ENCODE measurements around the gene BMI1. TPM values are rescaled to one million over a fixed set of nuclear protein-coding genes. Genes with fewer than 3 reads are reported as not detected.

The BMI1 gene
- total and polyA plus RNA-seq, 7 donors, result 21.4 to 57.6 (median 42.4) TPM

- Histone ChIP-seq H3K27me3 (ENCODE audit: insufficient read depth in 3 of 3, low read length in 2 of 3) (no peaks in the 10 kb centered on the region), H3K4me1 (no peaks in the 10 kb centered on the region), H3K36me3 (ENCODE audit: insufficient read depth in 1 of 2, low read depth in 1 of 2) (no peaks in the 10 kb centered on the region), H3K9me3 (no peaks in the 10 kb centered on the region), H3K27ac (no peak overlapping the region), H3K4me3 (no peak overlapping the region)
- DNase-seq (no peak), ATAC-seq (no peak)
- WGBS, 3 donors, result 79 to 85% (median 81%) methylated on average over 3 of the region's 3 CpGs
- intact Hi-C loops (cut with DNase I), result no loop called here
- TF ChIP-seq CTCF (IDR thresholded peaks at IDR 0.05), result no peak
These were observed 53.7 kb downstream of the BMI1 start for GRCh38 chr10:22374489-22375126.

- Histone ChIP-seq H3K36me3 (ENCODE audit: insufficient read depth in 1 of 2, low read depth in 1 of 2) (no peaks in the 10 kb centered on the region), H3K4me3 (no peak overlapping the region), H3K9me3 (no peaks in the 10 kb centered on the region), H3K27ac (no peak overlapping the region), H3K27me3 (ENCODE audit: insufficient read depth in 3 of 3, low read length in 2 of 3) (no peaks in the 10 kb centered on the region), H3K4me1 (no peaks in the 10 kb centered on the region)
- DNase-seq (no peak), ATAC-seq (no peak)
- TF ChIP-seq CTCF (IDR thresholded peaks at IDR 0.05), result no peak
- 86 to 89% (median 87%) methylated on average over 3 of the region's 3 CpGs for WGBS, 3 donors
- intact Hi-C loops (cut with DNase I), result no loop called here
These were observed 58.2 kb downstream of the BMI1 start for GRCh38 chr10:22379059-22379458.

Other genes with a start within 250 kb of the BMI1 start
- not detected for gene EBLN1, start 103.1 kb upstream of the BMI1 start, total RNA-seq
- gene EBLN1, start 103.1 kb upstream of the BMI1 start, polyA plus RNA-seq, result not detected
- gene COMMD3, start 4.7 kb upstream of the BMI1 start, total RNA-seq, result 10 to 100 TPM; 45.5 to 81.4 (median 64.8) TPM
- 10 to 100 TPM; 42.3 to 74.0 (median 57.4) TPM for gene COMMD3, start 4.7 kb upstream of the BMI1 start, polyA plus RNA-seq
- gene SPAG6, start 24.4 kb downstream of the BMI1 start, total RNA-seq, result under 1 TPM in 1 of 4 donors, not detected in 3; 0.15 TPM
- not detected for gene SPAG6, start 24.4 kb downstream of the BMI1 start, polyA plus RNA-seq

Measured in psoas muscle (tissue), 8 donors.